ENCODE results near the gene BRF1.
A peak's percentile ranks its signal among the peaks of the same experiment; 100 is the strongest.

The BRF1 gene

DNA sequence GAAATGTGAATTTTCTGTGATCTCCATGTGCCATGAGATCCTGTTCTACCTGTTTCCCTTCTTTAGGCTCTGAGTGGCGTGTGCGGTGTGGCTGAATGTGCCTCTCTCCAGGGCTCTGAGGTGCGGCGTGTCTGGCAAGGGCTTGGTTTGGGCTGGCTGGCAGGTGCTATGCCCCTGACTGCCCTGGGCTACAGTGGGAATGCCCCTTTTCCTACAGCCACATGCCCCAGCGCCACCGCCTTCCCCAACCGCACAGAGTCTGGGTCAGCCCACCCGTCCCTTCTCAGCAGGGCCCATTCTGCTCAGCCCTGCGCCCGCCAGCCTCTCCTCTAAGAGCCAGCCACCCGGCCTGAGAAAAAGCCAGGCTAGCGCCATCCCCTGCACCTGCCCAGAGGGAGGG, 27.7 kb downstream of the BRF1 start:
- TF ChIP-seq, protein P1, sequence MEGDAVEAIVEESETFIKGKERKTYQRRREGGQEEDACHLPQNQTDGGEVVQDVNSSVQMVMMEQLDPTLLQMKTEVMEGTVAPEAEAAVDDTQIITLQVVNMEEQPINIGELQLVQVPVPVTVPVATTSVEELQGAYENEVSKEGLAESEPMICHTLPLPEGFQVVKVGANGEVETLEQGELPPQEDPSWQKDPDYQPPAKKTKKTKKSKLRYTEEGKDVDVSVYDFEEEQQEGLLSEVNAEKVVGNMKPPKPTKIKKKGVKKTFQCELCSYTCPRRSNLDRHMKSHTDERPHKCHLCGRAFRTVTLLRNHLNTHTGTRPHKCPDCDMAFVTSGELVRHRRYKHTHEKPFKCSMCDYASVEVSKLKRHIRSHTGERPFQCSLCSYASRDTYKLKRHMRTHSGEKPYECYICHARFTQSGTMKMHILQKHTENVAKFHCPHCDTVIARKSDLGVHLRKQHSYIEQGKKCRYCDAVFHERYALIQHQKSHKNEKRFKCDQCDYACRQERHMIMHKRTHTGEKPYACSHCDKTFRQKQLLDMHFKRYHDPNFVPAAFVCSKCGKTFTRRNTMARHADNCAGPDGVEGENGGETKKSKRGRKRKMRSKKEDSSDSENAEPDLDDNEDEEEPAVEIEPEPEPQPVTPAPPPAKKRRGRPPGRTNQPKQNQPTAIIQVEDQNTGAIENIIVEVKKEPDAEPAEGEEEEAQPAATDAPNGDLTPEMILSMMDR (conservative IDR thresholded peaks at IDR 0.05; ENCODE audit: low read depth), result no peak
- CTCF ChIA-PET, result no interaction called here
- POLR2A ChIA-PET (ENCODE audit: low non-redundant PET), result no interaction called here
- no peak for DNase-seq (ENCODE audit: low spot score)
- peak overlapping the region; percentile 23 for H3K27ac ChIP-seq

DNA sequence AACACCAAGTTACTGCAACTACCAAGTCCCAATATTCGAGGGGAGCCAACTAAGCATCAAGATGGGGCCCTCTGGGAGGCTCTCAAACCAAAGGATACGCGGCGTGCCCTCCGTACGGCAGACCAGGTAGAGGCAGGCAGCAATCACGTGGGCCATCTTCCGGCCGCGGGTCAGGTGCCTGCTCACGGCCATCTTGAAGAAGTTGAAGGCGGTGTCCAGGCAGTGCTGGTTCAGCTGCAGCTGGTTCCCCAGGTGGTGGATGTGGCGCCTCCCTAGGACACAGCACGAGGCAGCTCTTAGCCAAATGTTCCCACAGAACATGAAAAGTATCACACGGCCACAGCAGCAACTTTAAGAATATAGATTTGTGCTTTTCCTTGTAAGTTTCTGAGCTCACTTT, 28.2 kb downstream of the BRF1 start:
- ChIA-PET CTCF (no interaction called here), POLR2A (ENCODE audit: low non-redundant PET) (no interaction called here)
- TF ChIP-seq, protein P1 (conservative IDR thresholded peaks at IDR 0.05; ENCODE audit: low read depth), result no peak
- no peak for DNase-seq (ENCODE audit: low spot score)
- peak overlapping the region; percentile 23 for H3K27ac ChIP-seq

DNA sequence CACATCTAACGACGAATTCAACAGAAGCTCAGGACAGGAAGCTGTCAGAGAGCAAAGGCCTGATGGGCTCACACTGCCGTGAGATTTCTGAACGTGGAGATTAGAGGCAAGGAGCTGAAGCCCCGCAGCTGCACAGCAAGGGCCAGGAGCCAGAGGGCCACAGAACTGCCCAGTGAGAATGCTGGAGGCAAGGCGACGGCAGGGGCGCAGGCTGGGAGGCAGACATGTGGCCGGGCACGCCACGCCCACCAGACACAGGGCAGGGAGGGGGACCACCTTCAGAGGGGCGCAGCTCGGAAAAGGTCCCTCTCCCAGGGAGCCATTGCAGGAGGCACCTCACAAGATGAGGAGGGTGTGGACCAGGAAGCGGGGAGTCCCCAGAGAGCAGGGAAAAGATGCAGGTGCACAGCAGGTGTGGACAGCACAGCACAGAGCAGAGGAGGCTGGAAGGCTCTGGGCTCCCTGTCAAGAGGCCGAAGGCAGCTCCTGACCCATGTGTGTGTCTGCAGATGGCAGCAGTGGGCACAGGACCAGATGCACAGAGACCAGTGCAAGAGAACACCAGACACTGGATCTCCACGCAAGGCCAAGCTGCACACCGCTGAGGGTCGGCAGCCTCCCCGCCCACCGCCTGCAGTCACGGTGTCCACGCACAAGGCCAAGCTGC, 29.4 kb downstream of the BRF1 start:
- no peak for DNase-seq (ENCODE audit: low spot score)
- ChIA-PET POLR2A (ENCODE audit: low non-redundant PET) (no interaction called here), CTCF (interaction anchor here (0.8 kb wide), 1 partner anchor 11 kb away, joined by 6 read pairs; no protein-coding TSS in a partner anchor)
- TF ChIP-seq, protein P1 (conservative IDR thresholded peaks at IDR 0.05; ENCODE audit: low read depth), result no peak
- H3K27ac ChIP-seq, result no peak overlapping the region

DNA sequence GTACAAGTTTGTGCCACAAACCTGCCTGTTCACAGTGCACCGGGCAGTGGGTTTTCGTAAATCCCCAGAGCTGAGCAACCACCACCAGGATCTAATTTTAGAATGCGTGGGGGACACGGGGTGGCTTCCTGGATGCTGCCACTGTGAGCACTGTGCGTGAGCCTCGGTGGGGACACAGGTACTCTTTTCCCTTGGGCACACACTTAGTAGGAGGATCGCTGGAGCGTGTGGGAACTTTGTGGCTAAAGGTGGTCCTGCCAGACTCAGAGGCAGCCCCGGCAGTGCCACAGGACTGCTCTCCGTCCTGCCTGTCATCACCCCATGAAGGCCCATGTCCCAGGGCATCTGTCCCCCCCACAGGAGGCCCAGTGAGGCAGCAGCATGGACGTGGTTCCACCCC, 31.4 kb downstream of the BRF1 start:
- ChIA-PET CTCF (interaction anchor here (0.5 to 1.5 kb wide), 2 partner anchors 9 to 13 kb away, joined by 3 to 8 read pairs; no protein-coding TSS in a partner anchor), POLR2A (ENCODE audit: low non-redundant PET) (no interaction called here)
- H3K27ac ChIP-seq, result no peak overlapping the region
- TF ChIP-seq, protein P1 (conservative IDR thresholded peaks at IDR 0.05; ENCODE audit: low read depth), result no peak
- DNase-seq (ENCODE audit: low spot score), result no peak

DNA sequence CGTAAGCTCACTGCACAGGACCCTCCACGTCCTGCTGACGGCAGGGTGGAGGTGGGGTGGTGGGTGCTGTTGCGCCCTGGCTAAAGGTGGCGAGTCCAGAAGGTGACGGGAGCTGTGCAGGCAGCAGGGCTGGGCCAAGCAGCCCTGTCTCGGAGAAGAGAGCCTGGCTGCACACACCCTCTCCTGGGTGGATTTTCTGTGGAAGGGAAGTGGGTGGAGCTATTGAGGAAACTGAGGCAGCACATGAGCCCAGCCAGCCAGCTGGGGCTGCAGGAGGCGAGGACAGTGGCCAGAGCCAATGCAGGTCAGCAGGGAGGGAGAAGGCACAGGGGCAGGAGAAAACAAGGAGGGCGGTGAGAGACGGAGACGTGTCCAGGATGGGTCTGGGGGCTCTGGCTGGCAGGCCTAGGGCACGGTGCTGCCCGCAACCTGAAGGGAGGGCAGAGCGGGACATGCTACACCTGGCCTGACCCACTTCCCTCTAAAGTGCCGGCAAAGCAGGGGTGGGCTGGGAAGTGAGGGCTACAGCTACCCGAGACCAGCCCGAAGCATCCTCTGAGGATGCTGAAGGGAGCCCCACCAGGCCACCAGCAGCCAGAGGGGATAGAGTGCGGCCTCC, 32.0 kb downstream of the BRF1 start:
- no peak overlapping the region for H3K27ac ChIP-seq
- TF ChIP-seq, protein P1 (conservative IDR thresholded peaks at IDR 0.05; ENCODE audit: low read depth), result no peak
- DNase-seq (ENCODE audit: low spot score), result no peak
- CTCF ChIA-PET, result interaction anchor here (0.5 to 1.5 kb wide), 3 partner anchors 8 to 14 kb away, joined by 3 to 8 read pairs (median 6); no protein-coding TSS in a partner anchor
- POLR2A ChIA-PET (ENCODE audit: low non-redundant PET), result no interaction called here

DNA sequence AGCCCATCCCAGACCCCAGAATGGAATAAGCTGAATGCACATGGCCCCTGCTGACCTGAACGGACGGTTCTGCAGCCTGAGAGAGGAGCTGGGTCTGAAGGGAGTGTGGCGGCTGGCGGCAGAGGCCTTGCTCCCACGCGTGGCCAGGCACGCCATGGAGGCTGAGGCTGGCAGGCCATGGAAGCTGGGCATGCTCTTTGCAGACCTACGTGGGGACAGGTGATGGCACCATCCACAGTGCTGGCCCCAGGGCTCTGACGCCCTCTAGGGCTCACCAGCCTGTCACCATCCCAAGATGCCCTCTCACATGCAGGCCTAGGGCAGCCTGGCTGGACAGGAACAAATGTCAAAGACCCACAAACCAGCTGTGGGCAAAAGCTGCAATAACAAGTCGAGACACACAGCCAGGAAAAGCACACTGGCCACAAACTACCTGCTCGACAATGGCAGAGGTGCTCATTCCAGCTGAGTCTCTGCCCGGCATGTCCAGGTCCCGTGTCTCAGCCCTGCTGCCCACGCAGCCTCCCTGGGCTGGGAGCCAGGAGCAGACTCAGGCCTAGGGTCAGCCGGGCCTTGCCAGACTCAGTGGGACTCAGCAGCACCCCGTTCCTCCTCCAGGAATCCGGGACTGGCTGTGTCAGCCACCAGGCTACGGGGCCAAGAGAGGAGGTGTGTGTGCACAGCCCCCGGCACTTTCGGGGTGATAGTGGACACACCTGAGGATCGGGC, 32.8 kb downstream of the BRF1 start:
- ChIA-PET POLR2A (ENCODE audit: low non-redundant PET) (no interaction called here), CTCF (interaction anchor here (1.5 kb wide), 1 partner anchor 15 kb away, joined by 8 read pairs; no protein-coding TSS in a partner anchor)

More for the DNA sequence above, 32.8 kb downstream of the BRF1 start:
- TF ChIP-seq, protein P1 (conservative IDR thresholded peaks at IDR 0.05; ENCODE audit: low read depth), result no peak
- no peak for DNase-seq (ENCODE audit: low spot score)
- H3K27ac ChIP-seq, result peak overlapping the region; percentile 11; the same call in 1 of the 2 replicates

Measured in RWPE1 (cell line).